ENCODE measurements around the gene GPR137.
A peak's percentile ranks its signal among the peaks of the same experiment; 100 is the strongest.
"Not testable (repeated sequence)": the region's sequence is repeated elsewhere in the genome, so short reads cannot be mapped to it uniquely, and the experiment has no call there.

The GPR137 gene

GRCh38 chr11:64245797-64246620 is 39.6 kb upstream of the GPR137 start:
- DNase-seq (ENCODE audit: low read depth): peak; percentile 99
- H3K4me3 ChIP-seq (ENCODE audit: low read length): peak overlapping the region; percentile 67
- TF ChIP-seq, protein P1, sequence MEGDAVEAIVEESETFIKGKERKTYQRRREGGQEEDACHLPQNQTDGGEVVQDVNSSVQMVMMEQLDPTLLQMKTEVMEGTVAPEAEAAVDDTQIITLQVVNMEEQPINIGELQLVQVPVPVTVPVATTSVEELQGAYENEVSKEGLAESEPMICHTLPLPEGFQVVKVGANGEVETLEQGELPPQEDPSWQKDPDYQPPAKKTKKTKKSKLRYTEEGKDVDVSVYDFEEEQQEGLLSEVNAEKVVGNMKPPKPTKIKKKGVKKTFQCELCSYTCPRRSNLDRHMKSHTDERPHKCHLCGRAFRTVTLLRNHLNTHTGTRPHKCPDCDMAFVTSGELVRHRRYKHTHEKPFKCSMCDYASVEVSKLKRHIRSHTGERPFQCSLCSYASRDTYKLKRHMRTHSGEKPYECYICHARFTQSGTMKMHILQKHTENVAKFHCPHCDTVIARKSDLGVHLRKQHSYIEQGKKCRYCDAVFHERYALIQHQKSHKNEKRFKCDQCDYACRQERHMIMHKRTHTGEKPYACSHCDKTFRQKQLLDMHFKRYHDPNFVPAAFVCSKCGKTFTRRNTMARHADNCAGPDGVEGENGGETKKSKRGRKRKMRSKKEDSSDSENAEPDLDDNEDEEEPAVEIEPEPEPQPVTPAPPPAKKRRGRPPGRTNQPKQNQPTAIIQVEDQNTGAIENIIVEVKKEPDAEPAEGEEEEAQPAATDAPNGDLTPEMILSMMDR (IDR thresholded peaks at IDR 0.05; ENCODE audit: insufficient read depth, low read depth, low read length, missing control alignments): no peak

DNA sequence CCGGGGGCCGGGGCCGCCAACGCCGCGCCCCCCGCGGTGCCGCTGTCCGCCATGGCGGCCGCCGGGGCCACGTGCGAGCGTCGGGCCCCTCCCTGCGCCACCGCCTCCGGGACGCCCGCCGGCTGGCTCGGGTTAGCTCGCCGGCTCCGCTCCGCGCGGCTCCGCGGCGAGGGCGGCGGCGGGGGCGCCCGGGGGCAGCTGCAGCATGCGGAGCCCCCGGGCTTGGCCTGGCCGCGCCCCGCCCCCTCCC is 39.1 kb upstream of the GPR137 start:
- H3K4me3 ChIP-seq (ENCODE audit: low read length); DNase-seq (ENCODE audit: low read depth): not testable (repeated sequence)

DNA sequence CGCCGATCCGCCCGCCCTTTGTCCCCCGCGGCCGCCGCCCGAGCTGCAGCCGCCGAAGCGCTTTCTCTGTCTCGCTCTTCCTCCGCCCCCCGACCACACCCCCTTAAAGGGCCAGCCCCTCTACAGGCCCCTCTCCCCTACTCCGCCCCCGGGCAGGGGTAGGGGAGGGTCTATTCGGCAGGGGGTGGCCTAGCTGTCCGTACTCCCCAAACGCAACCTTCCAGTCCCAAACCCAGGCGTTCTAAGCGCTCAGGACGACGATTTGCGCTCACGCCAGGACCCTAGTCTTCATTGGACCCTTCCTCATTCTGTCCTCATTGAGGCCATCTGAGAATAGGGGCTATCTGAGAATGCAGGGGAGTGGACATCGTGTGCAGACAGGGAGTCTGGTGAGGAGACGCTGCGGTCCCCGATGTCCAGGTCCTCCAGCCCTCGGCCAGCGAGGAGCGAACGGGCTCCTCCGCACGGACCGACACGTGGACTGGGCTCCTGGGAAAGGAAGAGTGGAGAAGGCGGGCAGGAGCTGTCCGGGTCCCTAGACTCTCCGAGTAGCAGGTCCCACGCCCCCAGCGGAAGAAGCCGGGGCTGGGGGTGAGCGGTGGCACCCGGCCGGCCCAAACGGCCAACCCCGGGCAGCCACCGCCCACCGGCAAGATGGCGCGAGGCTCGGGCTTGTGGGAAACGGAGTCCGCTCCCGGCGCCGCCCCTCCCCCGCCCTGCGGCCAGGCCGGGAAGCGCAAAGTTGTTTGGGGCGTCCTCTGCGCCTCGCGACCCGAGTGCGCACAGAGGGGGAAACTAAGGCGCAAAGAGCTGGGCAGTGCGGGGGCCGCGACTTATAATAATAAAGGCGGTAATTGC is 38.5 kb upstream of the GPR137 start, which contains the start of gene PPP1R14B:
TSS of gene PPP1R14B (minus strand) at position 73 of the 858 bp plus-strand sequence. CDS start 270 bp downstream, outside the sequence.
- TF ChIP-seq, protein P1 (IDR thresholded peaks at IDR 0.05; ENCODE audit: insufficient read depth, low read depth, low read length, missing control alignments): no peak
- H3K4me3 ChIP-seq (ENCODE audit: low read length): peak within 1 kb of the TSS; percentile 72
- DNase-seq (ENCODE audit: low read depth): peak; percentile 85

DNA sequence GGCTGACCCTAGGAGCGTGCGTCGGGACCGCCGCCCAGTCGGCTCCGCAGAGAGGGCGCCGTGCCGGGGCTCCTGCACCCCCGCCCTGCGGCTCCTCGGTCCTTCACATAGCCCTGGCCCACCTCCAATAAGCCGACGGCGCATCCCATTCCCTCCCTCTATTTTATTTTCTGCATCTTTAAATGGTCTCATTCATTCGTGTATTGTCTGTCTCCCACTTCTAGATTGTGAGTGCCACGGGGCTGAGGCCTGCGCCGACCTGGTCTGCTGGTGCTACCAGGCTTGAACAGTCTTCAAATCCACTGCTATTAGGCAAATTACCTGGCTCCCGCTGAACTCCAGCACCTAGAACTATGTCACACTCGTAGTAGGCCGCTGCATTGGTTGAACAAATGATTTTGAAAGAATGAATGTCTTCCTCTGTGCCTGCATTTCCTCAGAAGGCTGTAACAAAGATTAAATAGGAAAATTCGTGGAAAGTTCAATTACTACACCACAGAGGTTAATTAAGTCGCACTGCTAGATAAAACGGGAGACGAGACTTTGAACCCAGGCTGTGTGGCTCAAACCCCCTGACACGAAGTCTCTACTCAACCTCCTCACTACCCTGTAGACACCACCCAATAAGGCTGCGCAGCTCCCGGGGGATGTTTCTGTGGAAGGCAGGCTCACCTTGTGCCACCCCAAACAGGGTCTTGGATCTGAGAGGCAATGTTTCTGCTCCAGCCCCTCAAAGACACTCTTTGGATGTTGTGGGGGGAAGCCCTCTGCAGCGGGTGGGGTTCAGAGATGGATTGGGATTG is 37.7 kb upstream of the GPR137 start:
- no peak for DNase-seq (ENCODE audit: low read depth)
- peak overlapping the region; percentile 72 for H3K4me3 ChIP-seq (ENCODE audit: low read length)
- TF ChIP-seq, protein P1 (IDR thresholded peaks at IDR 0.05; ENCODE audit: insufficient read depth, low read depth, low read length, missing control alignments): peak; percentile 1

- no peak overlapping the region for H3K4me3 ChIP-seq (ENCODE audit: low read length)
- TF ChIP-seq, protein P1 (IDR thresholded peaks at IDR 0.05; ENCODE audit: insufficient read depth, low read depth, low read length, missing control alignments): no peak
- no peak for DNase-seq (ENCODE audit: low read depth)
Measured at GRCh38 chr11:64248578-64248977, 37.1 kb upstream of the GPR137 start.

GRCh38 chr11:64249038-64249437 is 36.6 kb upstream of the GPR137 start:
- no peak for DNase-seq (ENCODE audit: low read depth)
- TF ChIP-seq, protein P1 (IDR thresholded peaks at IDR 0.05; ENCODE audit: insufficient read depth, low read depth, low read length, missing control alignments): no peak
- no peak overlapping the region for H3K4me3 ChIP-seq (ENCODE audit: low read length)
